Measurements from ENCODE around the gene DAP.

Gene DAP

DNA sequence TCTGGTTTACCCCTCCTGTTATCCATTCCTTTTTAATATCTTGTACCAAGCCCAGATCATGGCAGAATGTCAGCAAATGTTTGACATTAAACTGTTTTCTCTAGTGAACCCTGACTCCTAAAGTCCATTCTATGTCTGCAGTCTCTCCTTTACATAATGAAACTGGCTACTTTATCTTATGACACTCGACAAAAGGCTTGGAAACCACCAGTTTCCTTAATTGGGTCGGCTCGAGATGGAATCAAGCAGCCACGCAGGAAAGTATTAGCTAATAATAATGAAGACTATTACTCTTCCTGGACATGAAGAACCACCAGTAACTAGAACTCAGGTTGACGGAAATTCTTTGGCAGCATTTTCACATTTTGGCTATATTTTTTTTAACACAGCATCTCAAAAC is 17.5 kb downstream of the DAP start:
- TF ChIP-seq, protein P1, sequence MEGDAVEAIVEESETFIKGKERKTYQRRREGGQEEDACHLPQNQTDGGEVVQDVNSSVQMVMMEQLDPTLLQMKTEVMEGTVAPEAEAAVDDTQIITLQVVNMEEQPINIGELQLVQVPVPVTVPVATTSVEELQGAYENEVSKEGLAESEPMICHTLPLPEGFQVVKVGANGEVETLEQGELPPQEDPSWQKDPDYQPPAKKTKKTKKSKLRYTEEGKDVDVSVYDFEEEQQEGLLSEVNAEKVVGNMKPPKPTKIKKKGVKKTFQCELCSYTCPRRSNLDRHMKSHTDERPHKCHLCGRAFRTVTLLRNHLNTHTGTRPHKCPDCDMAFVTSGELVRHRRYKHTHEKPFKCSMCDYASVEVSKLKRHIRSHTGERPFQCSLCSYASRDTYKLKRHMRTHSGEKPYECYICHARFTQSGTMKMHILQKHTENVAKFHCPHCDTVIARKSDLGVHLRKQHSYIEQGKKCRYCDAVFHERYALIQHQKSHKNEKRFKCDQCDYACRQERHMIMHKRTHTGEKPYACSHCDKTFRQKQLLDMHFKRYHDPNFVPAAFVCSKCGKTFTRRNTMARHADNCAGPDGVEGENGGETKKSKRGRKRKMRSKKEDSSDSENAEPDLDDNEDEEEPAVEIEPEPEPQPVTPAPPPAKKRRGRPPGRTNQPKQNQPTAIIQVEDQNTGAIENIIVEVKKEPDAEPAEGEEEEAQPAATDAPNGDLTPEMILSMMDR (IDR thresholded peaks at IDR 0.05; ENCODE audit: borderline replicate concordance, insufficient read depth, low read depth, low read length): no peak
- no peak overlapping the region for H3K4me3 ChIP-seq (ENCODE audit: low read depth, low read length)

DNA sequence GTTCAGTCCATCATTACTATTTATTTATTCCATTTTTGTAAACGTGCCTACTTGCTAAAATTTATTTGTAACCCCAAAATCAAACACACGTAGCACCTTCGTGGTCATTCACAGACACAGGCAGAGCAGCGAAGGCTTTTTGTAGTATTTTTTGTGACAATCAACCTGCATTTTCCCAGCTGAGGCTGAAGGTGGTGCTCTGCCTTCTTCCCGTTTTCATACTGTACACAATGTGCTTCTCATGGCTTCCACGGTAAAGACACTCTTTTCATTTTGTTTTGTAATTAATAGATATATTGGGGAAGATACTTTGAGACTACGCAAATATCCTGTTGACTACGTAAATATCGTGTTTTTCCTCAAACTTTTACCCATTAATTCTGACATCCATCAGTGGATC is 19.4 kb downstream of the DAP start:
- TF ChIP-seq, protein P1 (IDR thresholded peaks at IDR 0.05; ENCODE audit: borderline replicate concordance, insufficient read depth, low read depth, low read length): no peak
- H3K4me3 ChIP-seq (ENCODE audit: low read depth, low read length): no peak overlapping the region

DNA sequence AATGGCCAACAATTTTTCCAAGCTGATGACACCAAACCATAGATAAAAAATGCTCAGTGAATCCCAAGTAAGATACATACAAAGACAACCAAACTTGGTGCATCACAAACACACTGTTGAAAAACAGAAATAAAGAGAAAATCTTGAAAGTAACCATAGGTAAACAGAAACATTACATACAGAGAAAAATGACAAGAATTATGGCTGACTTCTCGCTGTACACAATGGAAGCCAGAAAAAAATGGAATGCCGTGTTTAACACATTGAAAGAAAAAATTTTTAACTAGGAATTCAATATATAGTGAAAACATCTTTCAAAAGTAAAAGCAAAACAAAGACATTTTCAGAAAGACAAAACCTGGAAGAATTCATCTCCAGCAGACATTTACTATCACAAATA is 20.6 kb downstream of the DAP start:
- no peak overlapping the region for H3K4me3 ChIP-seq (ENCODE audit: low read depth, low read length)
- TF ChIP-seq, protein P1 (IDR thresholded peaks at IDR 0.05; ENCODE audit: borderline replicate concordance, insufficient read depth, low read depth, low read length): no peak

DNA sequence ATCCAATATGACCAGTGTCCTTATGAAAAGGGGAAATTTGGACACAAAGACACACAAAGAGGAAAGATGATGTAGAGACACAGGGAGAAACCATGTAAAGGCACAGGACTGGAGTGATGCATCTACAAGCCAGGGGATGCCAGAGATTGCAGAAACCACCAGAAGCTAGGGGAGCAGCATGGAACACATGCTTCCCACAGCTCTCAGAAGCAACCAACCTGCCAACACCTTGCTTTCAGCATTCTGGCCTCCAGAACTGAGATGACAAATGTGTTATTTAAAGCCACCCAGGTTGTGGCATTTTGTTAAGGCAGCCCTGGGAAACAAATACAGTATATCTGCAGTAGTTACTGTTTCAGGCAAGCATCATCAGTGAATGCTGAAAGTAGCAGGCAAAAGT is 23.2 kb downstream of the DAP start:
- H3K4me3 ChIP-seq (ENCODE audit: low read depth, low read length): no peak overlapping the region
- TF ChIP-seq, protein P1 (IDR thresholded peaks at IDR 0.05; ENCODE audit: borderline replicate concordance, insufficient read depth, low read depth, low read length): no peak

DNA sequence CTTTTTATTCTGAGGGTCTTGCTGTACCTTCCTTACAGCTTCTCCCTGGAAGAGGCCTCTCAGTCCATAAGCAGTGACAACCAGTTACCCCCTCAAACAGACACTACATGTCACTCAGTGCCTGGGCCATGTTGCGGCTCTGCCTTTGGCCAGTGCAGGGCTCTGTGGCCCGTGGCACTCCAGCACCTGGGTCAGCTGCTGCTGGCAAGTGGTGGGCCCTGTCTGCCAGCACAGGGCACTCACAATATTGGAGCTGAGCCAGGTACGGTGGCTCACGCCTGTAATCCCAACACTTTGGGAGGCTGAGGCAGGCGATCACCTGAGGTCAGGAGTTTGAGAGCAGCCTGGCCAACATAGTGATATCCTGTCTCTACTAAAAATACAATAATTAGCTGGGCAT is 24.2 kb downstream of the DAP start:
- TF ChIP-seq, protein P1 (IDR thresholded peaks at IDR 0.05; ENCODE audit: borderline replicate concordance, insufficient read depth, low read depth, low read length): no peak
- H3K4me3 ChIP-seq (ENCODE audit: low read depth, low read length): no peak overlapping the region

DNA sequence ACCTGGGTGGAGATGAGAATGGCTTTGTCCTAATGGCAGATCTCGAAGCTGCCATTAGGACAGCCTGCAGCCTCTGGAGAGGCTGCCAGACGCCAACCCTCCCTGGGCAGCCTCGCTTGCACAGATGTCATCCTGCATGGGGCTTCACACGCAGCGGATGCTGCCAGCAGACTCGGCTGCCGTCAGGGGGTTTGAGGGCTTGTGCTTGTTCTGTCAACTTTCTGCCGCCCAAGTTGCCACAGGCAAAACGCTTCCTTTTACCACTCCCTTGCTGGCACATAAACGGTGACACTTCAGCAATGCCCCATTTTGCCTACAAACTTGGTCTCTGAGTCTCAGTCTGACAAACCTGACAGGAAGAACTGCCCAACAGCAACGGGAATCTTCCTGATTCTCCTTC is 24.7 kb downstream of the DAP start:
- TF ChIP-seq, protein P1 (IDR thresholded peaks at IDR 0.05; ENCODE audit: borderline replicate concordance, insufficient read depth, low read depth, low read length): no peak
- no peak overlapping the region for H3K4me3 ChIP-seq (ENCODE audit: low read depth, low read length)

DNA sequence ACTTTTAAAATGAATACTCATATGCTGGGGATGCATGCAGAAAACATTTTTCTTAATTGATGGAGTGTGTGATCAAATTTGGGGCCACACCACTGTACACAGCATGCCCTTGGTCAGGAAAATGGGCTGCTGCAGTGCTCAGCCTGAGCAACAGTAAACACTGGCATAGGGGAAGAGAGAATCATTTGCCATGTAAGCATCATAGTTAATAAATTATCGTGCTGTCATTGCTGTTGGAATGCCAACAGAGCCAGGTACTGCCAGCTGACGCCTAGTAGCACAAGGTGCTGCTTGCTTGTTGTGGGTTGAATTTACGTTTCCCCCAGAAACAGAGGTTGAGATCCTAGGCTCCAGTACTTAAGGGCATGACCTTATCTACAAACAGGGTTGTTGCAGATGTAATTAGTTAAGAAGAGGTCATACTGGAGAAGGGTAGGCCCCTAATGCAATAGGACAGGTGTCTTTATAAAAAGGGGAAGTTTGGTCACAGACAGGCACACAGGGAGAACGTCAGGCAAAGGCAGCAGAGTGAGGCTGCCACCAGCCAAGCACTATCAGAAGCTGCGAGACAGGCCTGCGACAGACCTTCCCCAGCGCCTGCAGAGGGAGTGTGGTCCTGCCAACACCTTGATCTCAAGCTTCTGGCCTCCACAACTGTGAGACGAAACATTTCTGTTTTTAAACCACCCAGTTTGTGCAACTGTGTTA is 25.3 kb downstream of the DAP start:
- TF ChIP-seq, protein P1 (IDR thresholded peaks at IDR 0.05; ENCODE audit: borderline replicate concordance, insufficient read depth, low read depth, low read length): no peak
- no peak overlapping the region for H3K4me3 ChIP-seq (ENCODE audit: low read depth, low read length)

Measured in GM12875 (cell line).